NCI-H128 (cell line): ENCODE measurements around the gene DHRS7.
"Not testable (repeated sequence)": the region's sequence is repeated elsewhere in the genome, so short reads cannot be mapped to it uniquely, and the experiment has no call there.

ENCODE experiments used
- DNase-seq: peaks from one replicate; lab custom pipeline; 2025; ENCODE audit not compliant: unreplicated experiment; lab: John Stamatoyannopoulos, UW

DHRS7 gene

DNA sequence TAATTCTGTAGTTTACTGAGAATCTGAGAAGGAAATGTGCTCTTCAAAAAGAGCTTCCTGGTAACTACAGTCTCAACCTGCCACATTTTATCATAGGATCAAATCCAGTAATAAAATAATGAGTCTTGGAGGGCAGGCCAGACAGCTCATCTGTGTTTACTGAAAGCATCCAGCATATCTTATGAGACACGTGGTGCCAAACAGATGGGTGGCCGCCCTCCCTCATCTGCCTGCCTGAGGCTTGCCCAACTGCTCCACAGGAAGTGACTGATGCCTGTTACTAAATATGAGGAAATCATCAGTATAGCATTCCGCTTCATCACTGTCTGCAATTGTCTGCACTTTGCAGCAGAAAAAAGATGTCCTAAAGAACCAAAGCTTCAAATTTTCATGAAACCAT lies 13.5 kb downstream of the DHRS7 start:
- no peak for DNase-seq

DNA sequence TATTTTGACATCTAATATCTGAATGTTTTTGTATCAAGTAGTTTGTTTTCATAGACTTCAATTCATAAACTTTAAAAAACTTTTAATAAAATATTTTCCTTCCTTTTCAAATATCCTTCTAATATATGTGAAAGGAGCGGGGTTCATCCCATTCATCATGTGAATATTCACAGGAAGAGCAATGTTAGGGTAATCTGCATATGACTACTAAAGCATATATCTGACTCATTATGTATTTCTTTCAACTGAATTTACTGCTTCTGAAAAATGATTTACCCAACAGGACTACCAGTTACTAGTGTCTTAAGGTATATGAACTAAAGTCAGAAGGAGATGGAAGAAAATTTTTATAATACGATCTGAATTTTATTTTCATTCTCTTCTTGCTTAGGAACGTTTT lies 30.5 kb downstream of the DHRS7 start:
- no peak for DNase-seq

GRCh38 chr14:60133487-60133886 lies 31.7 kb downstream of the DHRS7 start:
- DNase-seq: no peak

DNA sequence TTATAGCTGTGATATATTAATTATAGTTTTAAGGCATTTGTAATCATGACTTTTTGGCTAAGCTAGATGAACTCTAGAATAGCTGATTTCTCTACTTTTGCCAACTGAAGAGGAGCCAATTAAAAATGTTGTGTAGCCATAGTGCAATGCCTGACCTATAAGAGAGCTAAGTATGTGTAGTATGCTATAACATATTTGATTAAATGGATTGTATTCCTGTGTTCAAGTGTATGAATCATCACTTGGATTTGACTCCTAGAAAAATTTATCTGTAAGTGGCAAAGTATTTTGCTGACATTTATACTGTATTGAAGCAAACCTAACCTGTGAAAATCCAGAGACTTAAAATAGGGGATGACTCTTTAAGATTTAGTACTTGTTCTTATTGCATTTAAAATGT lies 39.3 kb downstream of the DHRS7 start:
- DNase-seq: no peak

- no peak for DNase-seq
These were observed 49.0 kb downstream of the DHRS7 start for GRCh38 chr14:60116181-60116580.

GRCh38 chr14:60114881-60115280 lies 50.3 kb downstream of the DHRS7 start:
- no peak for DNase-seq

GRCh38 chr14:60111732-60112131 lies 53.5 kb downstream of the DHRS7 start:
- no peak for DNase-seq

GRCh38 chr14:60107477-60107876 lies 57.7 kb downstream of the DHRS7 start:
- no peak for DNase-seq

- DNase-seq: no peak
These were observed 58.9 kb downstream of the DHRS7 start for GRCh38 chr14:60106339-60106738.

GRCh38 chr14:60102389-60102788 lies 62.8 kb downstream of the DHRS7 start:
- DNase-seq: no peak

DNA sequence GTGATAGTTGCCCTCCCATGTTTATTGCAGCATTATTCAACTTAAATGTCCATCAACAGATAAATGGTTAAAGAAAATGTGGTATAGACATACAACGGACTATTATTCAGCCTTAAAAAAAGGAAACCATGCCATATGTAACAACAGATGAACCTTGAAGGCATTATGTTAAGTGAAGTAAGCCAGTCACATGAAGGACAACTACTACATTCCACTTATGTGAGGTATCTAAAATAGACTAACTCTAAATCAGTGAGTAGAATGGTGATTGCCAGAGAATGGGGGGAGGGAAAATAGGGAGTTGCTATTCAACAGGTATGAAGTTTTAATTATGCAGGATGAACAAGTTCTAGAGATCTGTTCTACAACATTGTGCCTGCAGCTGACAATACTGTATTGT lies 63.4 kb downstream of the DHRS7 start:
- DNase-seq: no peak

DNA sequence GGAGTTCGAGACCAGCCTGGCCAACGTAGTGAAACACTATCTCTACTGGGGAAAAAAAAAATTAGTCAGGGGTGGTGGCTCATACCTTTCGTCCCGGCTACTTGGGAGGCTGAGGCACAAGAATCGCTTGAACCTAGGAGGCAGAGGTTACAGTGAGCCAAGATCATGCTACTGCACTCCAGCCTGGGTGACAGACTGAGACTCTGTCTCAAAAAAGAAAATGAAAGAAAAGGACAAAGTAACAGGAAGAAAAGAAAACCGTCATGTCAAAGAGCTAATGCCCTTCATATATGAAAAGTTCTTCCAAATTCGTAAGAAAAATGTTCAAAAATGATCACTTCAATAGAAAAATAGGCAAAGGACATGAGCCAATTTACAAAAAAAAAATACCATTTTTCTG lies 65.3 kb downstream of the DHRS7 start:
- not testable (repeated sequence) for DNase-seq

- no peak for DNase-seq
These were observed 67.2 kb downstream of the DHRS7 start for GRCh38 chr14:60097974-60098373.

DNA sequence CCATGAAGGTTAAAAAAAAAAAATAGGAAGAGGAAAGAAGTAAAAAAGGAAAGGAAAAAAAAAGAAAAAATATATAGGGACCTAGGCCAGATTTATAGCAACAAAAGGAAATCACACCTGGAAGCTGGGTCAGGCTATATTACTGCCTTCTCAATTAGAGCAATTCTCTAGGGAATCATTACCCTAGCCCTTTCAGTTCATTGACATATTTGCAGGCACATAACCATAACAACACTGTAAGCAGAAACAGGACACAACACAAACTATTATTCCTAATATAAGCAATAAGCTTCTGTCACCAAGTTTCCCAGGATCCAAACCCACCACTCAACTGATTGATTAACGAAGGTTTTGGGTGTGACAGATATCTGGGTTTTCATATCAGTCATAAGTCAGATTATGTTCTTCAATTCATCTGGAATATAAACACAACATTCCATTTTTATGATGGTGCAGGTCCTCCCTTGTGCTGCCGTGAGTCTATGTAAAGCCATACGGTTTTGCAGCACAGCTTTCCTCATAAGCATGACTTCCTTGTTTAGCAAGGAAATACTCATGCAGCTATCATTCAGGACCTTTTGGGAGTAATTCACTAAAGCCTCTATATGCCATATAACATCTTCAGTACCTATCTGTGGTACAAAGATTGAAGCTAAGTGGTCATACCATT lies 69.3 kb downstream of the DHRS7 start:
- DNase-seq: no peak

GRCh38 chr14:60095231-60095630 lies 70.0 kb downstream of the DHRS7 start:
- DNase-seq: no peak

DNA sequence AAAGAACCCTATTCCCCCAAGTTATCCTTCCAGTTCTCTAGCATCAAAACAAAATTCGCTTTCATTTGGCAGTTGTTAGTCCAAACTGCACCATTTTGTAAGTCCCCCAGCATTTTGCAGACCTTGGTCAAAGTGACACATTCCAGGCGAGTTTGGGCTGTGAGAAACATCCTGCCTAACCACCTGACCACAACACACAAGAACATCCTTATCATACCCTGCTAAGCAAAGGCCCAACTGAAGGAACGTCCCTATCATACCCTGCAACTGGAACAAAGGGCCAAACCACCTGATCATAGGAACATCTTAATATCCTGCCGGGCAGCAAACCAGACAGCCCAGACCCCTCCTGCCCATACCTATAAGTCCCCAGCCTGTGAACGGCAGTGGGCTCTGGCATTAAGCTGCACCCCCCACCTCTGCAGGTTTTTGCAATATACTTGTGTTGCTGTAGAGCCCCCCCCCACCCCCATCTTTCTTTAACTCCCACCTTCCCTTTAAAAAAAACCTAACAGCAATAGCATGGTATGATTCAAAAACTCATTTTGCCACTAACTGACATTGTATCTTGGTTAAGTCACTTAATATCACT lies 70.8 kb downstream of the DHRS7 start:
- no peak for DNase-seq
